IPS-18c (cell line): ENCODE results near the gene SV2C.
"Not testable (repeated sequence)": the region's sequence is repeated elsewhere in the genome, so short reads cannot be mapped to it uniquely, and the experiment has no call there.

Experiments
- H3K4me3 ChIP-seq: 2 replicates; pipeline ENCODE4 v1.7.0; 2013; ENCODE audit warnings: low read depth, mild to moderate bottlenecking, low read length, moderate library complexity; ENCODE audit not compliant: insufficient read depth
- H3K9me3 ChIP-seq: one replicate; pipeline ENCODE4 v1.6.1; 2013; ENCODE audit warnings: mild to moderate bottlenecking, low read length, moderate library complexity; ENCODE audit not compliant: control insufficient read depth, insufficient read depth

The SV2C gene

GRCh38 chr5:76085243-76085579, 2.0 kb downstream of the SV2C start:
- H3K9me3 ChIP-seq, result no peaks in the 10 kb centered on the region
- peak overlapping the region; percentile 26; the same call in 1 of the 2 replicates for H3K4me3 ChIP-seq

- Histone ChIP-seq H3K4me3 (no peak overlapping the region), H3K9me3 (no peaks in the 10 kb centered on the region)
Measured at GRCh38 chr5:76086095-76086494, 2.9 kb downstream of the SV2C start.

- H3K4me3 ChIP-seq, H3K9me3 ChIP-seq: not testable (repeated sequence)
Measured at GRCh38 chr5:76089156-76089555, 6.0 kb downstream of the SV2C start.

GRCh38 chr5:76091351-76091750, 8.2 kb downstream of the SV2C start:
- H3K9me3 ChIP-seq, result no peaks in the 10 kb centered on the region
- H3K4me3 ChIP-seq, result no peak overlapping the region

- H3K4me3 ChIP-seq, result no peak overlapping the region
- no peaks in the 10 kb centered on the region for H3K9me3 ChIP-seq
Measured at GRCh38 chr5:76099286-76099702, 16.1 kb downstream of the SV2C start.

- Histone ChIP-seq H3K4me3 (no peak overlapping the region), H3K9me3 (no peaks in the 10 kb centered on the region)
Measured at GRCh38 chr5:76099756-76100155, 16.6 kb downstream of the SV2C start.

GRCh38 chr5:76104027-76104426, 20.8 kb downstream of the SV2C start:
- Histone ChIP-seq H3K4me3 (no peak overlapping the region), H3K9me3 (no peaks in the 10 kb centered on the region)

- Histone ChIP-seq H3K9me3 (no peaks in the 10 kb centered on the region), H3K4me3 (no peak overlapping the region)
Measured at GRCh38 chr5:76106149-76106548, 23.0 kb downstream of the SV2C start.

GRCh38 chr5:76111477-76112174, 28.4 kb downstream of the SV2C start:
- H3K9me3 ChIP-seq, result no peaks in the 10 kb centered on the region
- no peak overlapping the region for H3K4me3 ChIP-seq

GRCh38 chr5:76113103-76113502, 29.9 kb downstream of the SV2C start:
- H3K4me3 ChIP-seq, result no peak overlapping the region
- H3K9me3 ChIP-seq, result no peaks in the 10 kb centered on the region

GRCh38 chr5:76114179-76114851, 31.1 kb downstream of the SV2C start:
- no peak overlapping the region for H3K4me3 ChIP-seq

GRCh38 chr5:76125346-76125745, 42.2 kb downstream of the SV2C start:
- H3K9me3 ChIP-seq, result no peaks in the 10 kb centered on the region

More at GRCh38 chr5:76114179-76114851, 31.1 kb downstream of the SV2C start:
- H3K9me3 ChIP-seq, result no peaks in the 10 kb centered on the region

GRCh38 chr5:76125888-76126287, 42.7 kb downstream of the SV2C start:
- Histone ChIP-seq H3K9me3 (no peaks in the 10 kb centered on the region), H3K4me3 (no peak overlapping the region)

More at GRCh38 chr5:76125346-76125745, 42.2 kb downstream of the SV2C start:
- no peak overlapping the region for H3K4me3 ChIP-seq

- no peak overlapping the region for H3K4me3 ChIP-seq
- no peaks in the 10 kb centered on the region for H3K9me3 ChIP-seq
Measured at GRCh38 chr5:76134003-76134402, 50.8 kb downstream of the SV2C start.

- no peaks in the 10 kb centered on the region for H3K9me3 ChIP-seq
- H3K4me3 ChIP-seq, result no peak overlapping the region
Measured at GRCh38 chr5:76134646-76135045, 51.5 kb downstream of the SV2C start.

GRCh38 chr5:76137887-76138542, 54.8 kb downstream of the SV2C start:
- Histone ChIP-seq H3K9me3 (no peaks in the 10 kb centered on the region), H3K4me3 (no peak overlapping the region)

GRCh38 chr5:76143884-76144283, 60.7 kb downstream of the SV2C start:
- no peak overlapping the region for H3K4me3 ChIP-seq
- no peaks in the 10 kb centered on the region for H3K9me3 ChIP-seq
